ENCODE measurements around the gene ZNF516.

The ZNF516 gene

DNA sequence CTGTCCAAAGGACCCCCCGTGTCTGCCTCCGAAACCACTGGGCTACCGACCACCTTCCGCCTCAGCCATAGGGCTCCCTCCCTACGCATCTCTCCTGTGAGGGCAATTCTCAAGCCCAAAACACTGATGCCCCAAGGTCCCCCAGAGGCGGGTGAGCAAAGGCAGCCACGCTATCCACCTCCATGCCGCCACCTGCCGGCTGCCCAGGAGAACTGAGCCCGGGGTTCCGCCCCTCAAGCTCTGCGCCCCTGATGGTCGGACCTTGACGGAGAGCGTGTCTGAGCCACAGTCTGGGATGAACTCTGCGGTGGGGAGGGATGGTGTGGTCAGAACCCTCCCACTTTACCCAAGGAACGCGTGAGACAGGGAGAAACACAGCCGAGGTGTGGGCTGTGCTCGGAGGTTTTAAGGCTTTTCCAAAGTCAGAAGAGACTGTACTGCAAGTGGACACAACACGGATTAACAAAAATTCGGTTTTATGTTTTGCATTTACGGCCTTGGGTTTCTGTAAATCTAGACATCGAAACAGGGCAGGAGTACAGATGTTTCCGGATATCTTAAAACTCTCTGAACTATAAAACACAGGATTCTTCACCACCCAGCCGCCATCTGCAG, 114.1 kb downstream of the ZNF516 start:
- DNase-seq (ENCODE audit: low read depth): peak; percentile 74

DNA sequence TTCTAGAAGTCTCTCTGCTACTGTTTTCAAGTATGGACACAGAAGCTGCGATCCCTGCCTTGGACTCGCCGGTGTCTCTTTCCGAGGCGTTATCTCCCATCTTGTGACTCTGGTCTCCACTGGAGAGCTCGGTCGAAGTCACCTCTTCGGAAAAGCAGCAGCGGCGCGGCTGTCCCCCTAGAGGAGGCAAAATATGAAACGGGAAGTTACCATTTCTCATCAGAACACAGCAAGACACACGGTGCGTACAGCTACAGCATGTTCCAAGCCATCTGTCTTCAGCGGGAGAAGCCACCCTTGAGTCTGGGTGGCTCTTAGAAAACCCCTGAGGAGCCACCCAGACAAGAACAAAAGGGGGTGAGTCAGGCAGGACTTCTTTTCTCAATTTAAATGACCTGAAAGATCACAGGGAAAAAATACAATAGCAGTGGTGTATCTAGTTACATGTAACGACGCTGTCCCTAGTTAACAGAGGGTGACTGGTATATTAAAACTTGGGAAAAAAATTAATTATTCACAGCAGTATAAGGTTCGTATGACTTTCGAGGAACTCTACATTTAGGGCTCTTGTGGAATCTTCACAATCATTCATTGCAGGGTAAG, 114.8 kb downstream of the ZNF516 start:
- DNase-seq (ENCODE audit: low read depth): no peak

- DNase-seq (ENCODE audit: low read depth): no peak
Observed at GRCh38 chr18:76379226-76380126, 115.6 kb downstream of the ZNF516 start.

- no peak for DNase-seq (ENCODE audit: low read depth)
Observed at GRCh38 chr18:76378526-76379215, 116.4 kb downstream of the ZNF516 start.

DNA sequence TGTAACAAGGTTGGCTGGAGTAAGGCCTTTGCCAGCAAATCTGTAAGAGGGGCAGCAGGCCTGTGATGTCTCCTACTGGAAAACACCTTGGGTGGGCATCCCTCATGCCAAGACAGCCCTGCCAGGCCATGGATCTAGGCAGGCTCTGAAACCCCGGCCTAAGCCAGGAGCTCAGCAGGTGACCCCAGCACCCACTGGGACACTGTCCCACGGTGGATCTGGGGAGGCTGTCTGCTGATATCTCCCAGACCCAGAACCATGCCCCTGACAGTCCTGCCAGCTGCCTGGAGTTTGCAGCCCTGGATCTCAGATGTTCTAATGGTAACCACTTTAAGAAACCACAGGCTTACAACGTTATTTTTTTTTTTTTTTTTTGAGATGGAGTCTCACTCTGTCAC, 117.7 kb downstream of the ZNF516 start:
- DNase-seq (ENCODE audit: low read depth): no peak

- DNase-seq (ENCODE audit: low read depth): peak; percentile 36
Observed at GRCh38 chr18:76376668-76377358, 118.2 kb downstream of the ZNF516 start.

GRCh38 chr18:76376225-76376624, 118.8 kb downstream of the ZNF516 start:
- DNase-seq (ENCODE audit: low read depth): no peak

- DNase-seq (ENCODE audit: low read depth): no peak
Observed at GRCh38 chr18:76374330-76375281, 120.4 kb downstream of the ZNF516 start.

- no peak for DNase-seq (ENCODE audit: low read depth)
Observed at GRCh38 chr18:76373297-76373696, 121.7 kb downstream of the ZNF516 start.

- no peak for DNase-seq (ENCODE audit: low read depth)
Observed at GRCh38 chr18:76371301-76372203, 123.5 kb downstream of the ZNF516 start.

- DNase-seq (ENCODE audit: low read depth): no peak
Observed at GRCh38 chr18:76370686-76371085, 124.4 kb downstream of the ZNF516 start.

GRCh38 chr18:76370201-76370600, 124.8 kb downstream of the ZNF516 start:
- DNase-seq (ENCODE audit: low read depth): no peak

GRCh38 chr18:76369791-76370190, 125.3 kb downstream of the ZNF516 start:
- DNase-seq (ENCODE audit: low read depth): no peak

DNA sequence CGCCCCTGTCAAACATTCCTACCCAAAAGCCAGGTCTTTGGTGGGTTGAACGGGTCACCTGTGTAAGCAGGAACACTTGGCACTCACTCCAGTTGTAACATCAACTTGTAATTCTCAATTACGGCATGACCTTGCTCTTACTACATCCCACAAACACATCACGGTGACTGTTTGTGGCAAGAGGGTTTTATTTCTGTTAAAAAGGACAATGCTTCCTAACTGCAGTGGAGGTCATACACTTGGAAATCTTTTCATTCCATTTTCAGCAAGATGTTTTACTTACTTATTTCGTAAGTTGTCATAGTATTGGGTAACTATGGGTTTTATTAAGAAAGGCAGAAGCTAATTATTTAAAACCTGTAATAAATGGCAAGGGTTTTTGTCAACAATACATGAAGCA, 126.1 kb downstream of the ZNF516 start:
- DNase-seq (ENCODE audit: low read depth): no peak

DNA sequence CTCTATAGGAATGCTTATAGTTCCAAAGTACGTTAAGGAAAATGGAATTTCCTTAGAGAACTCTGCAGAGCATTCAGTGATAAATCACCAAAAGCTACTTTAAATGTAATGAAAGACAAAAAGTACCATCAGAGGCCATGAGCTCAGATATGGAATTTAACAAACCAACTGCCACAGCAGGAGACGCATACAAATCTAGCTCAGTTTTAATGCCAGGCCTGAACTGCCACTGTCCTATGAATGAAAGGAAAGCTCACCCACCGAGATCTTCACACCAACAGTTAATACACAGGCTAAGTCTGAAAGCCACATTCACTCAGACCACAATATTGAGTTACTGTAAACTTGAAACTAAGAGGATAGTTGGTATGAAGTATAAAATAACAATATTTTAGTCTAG, 126.8 kb downstream of the ZNF516 start:
- DNase-seq (ENCODE audit: low read depth): no peak

DNA sequence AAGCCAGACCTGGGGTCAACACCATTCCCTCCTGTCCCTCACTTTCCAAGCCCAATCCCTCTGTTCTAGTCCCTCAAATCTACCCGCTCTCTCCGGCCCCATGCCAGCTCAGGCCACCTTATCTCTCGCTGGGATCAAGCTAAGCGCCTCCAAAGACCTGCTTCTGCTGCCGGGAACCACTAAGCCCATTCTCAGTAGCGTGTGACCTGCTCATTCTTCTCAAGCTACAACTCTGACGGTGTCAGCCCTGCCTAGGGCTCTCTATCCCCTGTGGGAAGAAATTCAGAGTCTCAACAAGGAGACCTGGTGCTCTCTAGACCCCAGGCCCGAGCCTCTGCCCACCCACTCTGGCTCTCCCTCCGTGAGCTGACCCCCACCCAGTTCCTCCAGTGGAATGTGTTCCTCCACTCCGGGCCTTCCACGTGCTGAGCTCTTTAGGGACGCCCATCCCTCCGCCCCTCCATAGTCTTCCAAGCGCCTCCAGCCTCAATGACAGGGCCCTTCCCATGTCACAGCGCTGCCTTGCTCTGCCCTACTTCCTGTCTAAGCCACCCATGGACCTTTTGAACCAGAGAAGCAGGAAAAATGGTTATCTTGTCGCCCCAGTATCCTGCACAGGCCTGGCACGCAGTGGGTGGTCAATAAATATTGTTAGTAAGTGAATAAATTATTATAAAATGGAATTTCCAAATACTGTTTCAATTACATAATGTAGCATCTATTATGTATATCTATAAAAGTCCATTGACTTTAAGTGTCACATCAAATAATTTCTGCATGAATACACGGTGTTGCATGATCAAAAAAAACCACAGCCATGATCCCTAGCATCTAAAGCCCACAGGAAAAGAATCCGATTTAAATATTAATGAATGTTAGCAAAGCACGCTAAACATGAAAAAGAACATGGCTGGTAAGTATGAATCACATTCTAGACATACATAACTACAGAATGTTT, 127.6 kb downstream of the ZNF516 start:
- no peak for DNase-seq (ENCODE audit: low read depth)

GRCh38 chr18:76365561-76365960, 129.5 kb downstream of the ZNF516 start:
- no peak for DNase-seq (ENCODE audit: low read depth)

All from EH (cell line).